ENCODE results near the gene PNCK. TPM values are rescaled to one million over a fixed set of nuclear protein-coding genes. Genes with fewer than 3 reads are reported as not detected.

The PNCK gene
- total RNA-seq (2021) (0.52 and 0.60 TPM in 2 replicates), Bru-seq, nascent RNA (not detected), BruChase-seq, experiment 1, labeled RNA remaining after a 2-hour chase (not detected), BruChase-seq, experiment 2, labeled RNA remaining after a 6-hour chase (percentile 7 among the genes with signal in this experiment)
- long read RNA-seq, result 0 reads

GRCh38 chrX:153673428-153674218 lies at the start of gene PNCK:
TSS of gene PNCK (minus strand) at chrX:153673813. CDS start at chrX:153673076, 737 bp downstream.
- BruUV-seq (replicated peaks), result no TSS peak
- no peak for DNase-seq (ENCODE audit: low spot score)
- Histone ChIP-seq H3K9me3 (ENCODE audit: low read depth, low read length, poor library complexity, severe bottlenecking) (no peaks in the 10 kb centered on the region), H3K27ac (ENCODE audit: low read depth, low read length, poor library complexity, severe bottlenecking) (no peak within 1 kb of the TSS), H3K36me3 (ENCODE audit: insufficient read depth, low read length, poor library complexity, severe bottlenecking) (no peaks in the 10 kb centered on the region), H3K4me3 (ENCODE audit: low read depth, low read length, poor library complexity, severe bottlenecking) (no peak within 1 kb of the TSS), H3K4me1 (ENCODE audit: insufficient read depth, low read length, poor library complexity, severe bottlenecking) (no peaks in the 10 kb centered on the region), H3K27me3 (replicated peaks; ENCODE audit: insufficient read depth, low read depth, low read length, poor library complexity) (no peaks in the 10 kb centered on the region)
- POLR2A ChIA-PET (ENCODE audit: low non-redundant PET), result no interaction called here
- TF ChIP-seq EZH2 (IDR thresholded peaks at IDR 0.05; ENCODE audit: borderline replicate concordance, low read depth, low read length, poor library complexity, severe bottlenecking), result no peak
- TF ChIP-seq CTCF (conservative IDR thresholded peaks at IDR 0.05; ENCODE audit: low read depth, low read length), result no peak
- intact Hi-C loops (cut with micrococcal nuclease; ENCODE audit: unreplicated experiment), result no loop called here
- CTCF ChIA-PET, result no interaction called here

- POLR2A ChIA-PET (ENCODE audit: low non-redundant PET), result no interaction called here
Measured at GRCh38 chrX:153722704-153723350, 49.2 kb upstream of the PNCK start.

GRCh38 chrX:153719701-153720100 lies 46.1 kb upstream of the PNCK start:
- Histone ChIP-seq H3K9me3 (ENCODE audit: low read depth, low read length, poor library complexity, severe bottlenecking) (no peaks in the 10 kb centered on the region), H3K4me3 (ENCODE audit: low read depth, low read length, poor library complexity, severe bottlenecking) (no peak overlapping the region), H3K27ac (ENCODE audit: low read depth, low read length, poor library complexity, severe bottlenecking) (no peak overlapping the region), H3K27me3 (replicated peaks; ENCODE audit: insufficient read depth, low read depth, low read length, poor library complexity) (no peaks in the 10 kb centered on the region), H3K4me1 (ENCODE audit: insufficient read depth, low read length, poor library complexity, severe bottlenecking) (peaks cover 5% of the 10 kb centered on the region), H3K36me3 (ENCODE audit: insufficient read depth, low read length, poor library complexity, severe bottlenecking) (peaks cover 36% of the 10 kb centered on the region)
- ChIA-PET CTCF (no interaction called here), POLR2A (ENCODE audit: low non-redundant PET) (no interaction called here)
- DNase-seq (ENCODE audit: low spot score), result no peak
- no peak for TF ChIP-seq EZH2 (IDR thresholded peaks at IDR 0.05; ENCODE audit: borderline replicate concordance, low read depth, low read length, poor library complexity, severe bottlenecking)
- intact Hi-C loops (cut with micrococcal nuclease; ENCODE audit: unreplicated experiment), result no loop called here
- no TSS peak for BruUV-seq (replicated peaks)

More at GRCh38 chrX:153722704-153723350, 49.2 kb upstream of the PNCK start:
- Histone ChIP-seq H3K4me3 (ENCODE audit: low read depth, low read length, poor library complexity, severe bottlenecking) (peak overlapping the region; percentile 71), H3K9me3 (ENCODE audit: low read depth, low read length, poor library complexity, severe bottlenecking) (no peaks in the 10 kb centered on the region), H3K27me3 (replicated peaks; ENCODE audit: insufficient read depth, low read depth, low read length, poor library complexity) (no peaks in the 10 kb centered on the region), H3K4me1 (ENCODE audit: insufficient read depth, low read length, poor library complexity, severe bottlenecking) (peaks cover 13% of the 10 kb centered on the region), H3K36me3 (ENCODE audit: insufficient read depth, low read length, poor library complexity, severe bottlenecking) (peaks cover 21% of the 10 kb centered on the region), H3K27ac (ENCODE audit: low read depth, low read length, poor library complexity, severe bottlenecking) (peak overlapping the region; percentile 81)
- intact Hi-C loops (cut with micrococcal nuclease; ENCODE audit: unreplicated experiment), result no loop called here
- no TSS peak for BruUV-seq (replicated peaks)
- DNase-seq (ENCODE audit: low spot score), result no peak
- TF ChIP-seq EZH2 (IDR thresholded peaks at IDR 0.05; ENCODE audit: borderline replicate concordance, low read depth, low read length, poor library complexity, severe bottlenecking), result no peak
- no peak for TF ChIP-seq CTCF (conservative IDR thresholded peaks at IDR 0.05; ENCODE audit: low read depth, low read length)
- CTCF ChIA-PET, result no interaction called here

Data from A673 (cell line).